CD4-positive, alpha-beta T cell treated with Interferon alpha-2 for 1 hour (primary cell): Measurements from ENCODE around the gene TM2D1.
"Not testable (repeated sequence)": the region's sequence is repeated elsewhere in the genome, so short reads cannot be mapped to it uniquely, and the experiment has no call there.

Source experiments
- DNase-seq, 2 donors: peaks; one replicate each; pipeline ENCODE4 v3.0.0-alpha.2; 2020 to 2022

Gene TM2D1

DNA sequence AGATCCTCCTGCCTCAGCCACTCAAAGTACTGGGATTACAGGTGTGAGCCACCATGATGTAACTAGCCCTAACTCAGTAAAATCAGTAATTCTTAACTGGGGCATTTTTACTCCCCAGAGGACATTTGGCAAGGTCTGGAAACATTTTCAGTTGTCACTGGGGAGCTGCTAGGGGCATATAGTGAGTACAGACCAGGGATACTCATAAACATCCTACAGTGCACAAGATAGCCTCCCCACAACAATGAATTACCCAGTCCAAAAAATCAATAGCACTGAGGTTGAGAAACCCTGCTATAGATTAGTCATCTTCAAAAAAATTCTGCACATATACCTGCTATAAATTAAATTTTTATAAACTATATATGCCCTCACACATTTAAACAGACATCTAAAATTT, 13.0 kb downstream of the TM2D1 start:
- no peak for DNase-seq

GRCh38 chr1:61711257-61711656, 13.7 kb downstream of the TM2D1 start:
- DNase-seq: not testable (repeated sequence)

- DNase-seq: no peak
Observed at GRCh38 chr1:61709908-61710289, 15.0 kb downstream of the TM2D1 start.

GRCh38 chr1:61708953-61709907, 15.7 kb downstream of the TM2D1 start:
- no peak for DNase-seq

GRCh38 chr1:61699911-61700851, 24.8 kb downstream of the TM2D1 start:
- no peak for DNase-seq

DNA sequence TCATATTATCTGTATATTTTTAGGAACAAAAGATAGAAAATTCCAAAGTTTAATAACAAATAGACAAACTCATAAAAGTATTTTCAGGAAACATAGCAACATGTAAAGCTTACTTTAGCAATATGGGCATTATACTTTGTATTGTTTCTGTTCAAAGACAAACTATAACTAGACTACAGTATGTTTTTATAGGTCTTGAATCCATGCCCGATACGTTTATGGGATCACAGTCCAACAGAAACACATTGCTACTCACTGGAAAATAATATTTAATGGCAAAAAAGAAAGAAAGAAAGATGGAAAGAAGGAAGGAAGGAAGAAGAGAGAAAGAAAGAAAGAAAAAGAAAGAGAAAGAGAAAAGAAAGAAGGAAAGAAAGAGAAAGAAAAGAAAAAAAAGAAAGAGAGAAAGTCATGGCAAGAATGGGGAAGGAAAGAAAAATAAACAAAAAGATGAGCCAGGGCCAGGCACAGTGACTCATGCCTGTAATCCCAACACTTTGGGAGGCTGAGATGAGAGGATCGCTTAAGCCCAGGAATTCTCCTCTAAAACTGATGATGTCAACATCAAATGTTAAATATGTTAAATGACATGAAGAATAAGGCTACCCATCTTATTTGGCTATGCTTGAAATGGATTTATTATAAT, 32.7 kb downstream of the TM2D1 start:
- no peak for DNase-seq

DNA sequence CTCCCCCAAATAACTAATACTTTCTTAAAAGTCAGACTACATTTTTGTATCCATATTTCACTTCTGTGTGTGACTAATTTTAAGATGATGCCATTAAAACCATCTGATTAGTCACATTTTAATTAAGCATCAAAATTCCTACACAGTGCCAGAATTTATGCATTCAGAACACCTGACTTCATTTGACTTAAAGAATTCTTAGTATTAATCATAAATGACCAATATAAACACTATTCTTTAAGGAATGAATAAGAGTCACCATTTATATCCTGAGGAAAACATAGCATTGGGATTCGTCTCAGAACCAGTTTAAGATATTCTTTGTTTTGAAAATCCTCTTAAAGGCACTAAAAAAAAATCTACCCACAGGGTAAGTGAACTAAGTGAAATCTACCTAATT, 37.0 kb downstream of the TM2D1 start:
- no peak for DNase-seq

DNA sequence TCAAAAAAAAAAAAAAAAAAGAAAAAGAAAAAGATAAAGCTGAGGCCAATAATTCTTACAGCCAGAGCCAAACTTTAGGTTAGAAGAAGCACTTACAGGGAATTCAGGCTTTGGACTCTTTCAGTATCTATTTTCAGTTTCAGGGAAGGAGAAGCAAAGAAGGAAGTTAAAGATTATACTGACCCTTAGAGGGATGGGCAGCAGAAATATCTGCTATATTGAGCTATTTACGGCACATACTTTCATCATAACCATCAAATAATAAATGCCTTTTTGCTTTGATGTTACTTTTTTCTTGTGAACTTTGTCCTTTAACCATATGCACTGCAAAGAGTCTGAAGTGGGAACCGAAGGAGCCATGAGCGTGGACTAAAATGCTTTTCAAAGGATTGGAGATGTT, 42.0 kb downstream of the TM2D1 start:
- no peak for DNase-seq

- no peak for DNase-seq
Observed at GRCh38 chr1:61680500-61680899, 44.4 kb downstream of the TM2D1 start.

DNA sequence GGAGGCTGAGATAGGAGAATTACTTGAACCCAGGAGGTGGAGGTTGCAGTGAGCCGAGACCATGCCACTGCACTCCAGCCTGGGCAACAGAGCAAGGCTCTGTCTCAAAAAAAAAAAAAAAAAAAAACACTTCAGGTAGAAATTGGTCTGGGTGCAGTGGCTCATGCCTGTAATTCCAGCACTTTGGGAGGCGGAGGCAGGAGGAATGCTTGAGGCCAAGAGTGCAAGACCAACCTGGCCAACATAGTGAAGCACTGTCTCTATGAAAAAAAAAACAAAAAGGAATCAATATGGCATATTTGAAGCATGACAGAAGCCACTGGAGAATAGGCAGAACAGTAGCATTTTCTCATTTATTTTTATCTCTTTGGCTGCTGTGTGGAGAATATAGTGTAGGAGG, 48.1 kb downstream of the TM2D1 start:
- not testable (repeated sequence) for DNase-seq

DNA sequence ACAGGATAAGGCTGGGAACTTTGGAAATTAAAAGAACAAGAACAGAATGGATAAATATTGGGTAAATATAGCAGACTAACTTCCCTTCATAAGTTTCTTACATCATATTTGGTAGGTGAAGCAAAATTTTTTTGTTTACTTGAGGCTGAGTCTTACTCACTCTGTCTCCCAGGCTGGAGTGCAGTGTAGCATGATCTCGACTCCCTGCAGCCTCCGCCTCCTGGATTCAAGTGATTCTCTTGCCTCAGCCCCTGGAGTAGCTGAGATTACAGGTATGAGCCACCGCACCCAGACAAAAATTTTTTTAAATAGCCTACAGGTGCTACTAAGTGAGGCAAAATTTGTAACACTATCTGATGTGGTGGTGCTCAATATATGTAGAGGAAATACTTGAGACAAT, 50.7 kb downstream of the TM2D1 start:
- DNase-seq: no peak

GRCh38 chr1:61672376-61672775, 52.6 kb downstream of the TM2D1 start:
- no peak for DNase-seq

DNA sequence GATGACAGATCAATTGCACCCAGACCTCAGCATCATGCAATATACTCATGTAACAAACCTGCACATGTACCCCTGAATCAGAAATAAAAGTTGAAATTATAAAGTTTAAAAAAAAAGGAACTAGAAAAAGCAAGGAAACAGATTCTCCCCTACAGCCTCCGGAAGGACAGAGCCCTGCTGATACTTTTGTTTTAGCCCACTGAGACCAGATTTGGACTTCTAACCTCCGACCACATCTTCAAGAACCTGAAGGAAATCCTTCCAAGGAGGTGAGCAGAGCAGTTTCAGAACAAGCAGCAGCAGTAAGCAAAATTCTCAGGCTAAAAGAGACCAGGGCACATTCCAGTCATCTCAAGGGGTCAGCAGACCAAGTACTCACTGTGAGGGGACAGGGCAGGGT, 54.5 kb downstream of the TM2D1 start:
- DNase-seq: no peak

GRCh38 chr1:61670016-61670415, 54.9 kb downstream of the TM2D1 start:
- no peak for DNase-seq

GRCh38 chr1:61659061-61659460, 65.9 kb downstream of the TM2D1 start:
- DNase-seq: no peak

GRCh38 chr1:61655453-61655852, 69.5 kb downstream of the TM2D1 start:
- no peak for DNase-seq

- no peak for DNase-seq
Observed at GRCh38 chr1:61654067-61654466, 70.9 kb downstream of the TM2D1 start.

DNA sequence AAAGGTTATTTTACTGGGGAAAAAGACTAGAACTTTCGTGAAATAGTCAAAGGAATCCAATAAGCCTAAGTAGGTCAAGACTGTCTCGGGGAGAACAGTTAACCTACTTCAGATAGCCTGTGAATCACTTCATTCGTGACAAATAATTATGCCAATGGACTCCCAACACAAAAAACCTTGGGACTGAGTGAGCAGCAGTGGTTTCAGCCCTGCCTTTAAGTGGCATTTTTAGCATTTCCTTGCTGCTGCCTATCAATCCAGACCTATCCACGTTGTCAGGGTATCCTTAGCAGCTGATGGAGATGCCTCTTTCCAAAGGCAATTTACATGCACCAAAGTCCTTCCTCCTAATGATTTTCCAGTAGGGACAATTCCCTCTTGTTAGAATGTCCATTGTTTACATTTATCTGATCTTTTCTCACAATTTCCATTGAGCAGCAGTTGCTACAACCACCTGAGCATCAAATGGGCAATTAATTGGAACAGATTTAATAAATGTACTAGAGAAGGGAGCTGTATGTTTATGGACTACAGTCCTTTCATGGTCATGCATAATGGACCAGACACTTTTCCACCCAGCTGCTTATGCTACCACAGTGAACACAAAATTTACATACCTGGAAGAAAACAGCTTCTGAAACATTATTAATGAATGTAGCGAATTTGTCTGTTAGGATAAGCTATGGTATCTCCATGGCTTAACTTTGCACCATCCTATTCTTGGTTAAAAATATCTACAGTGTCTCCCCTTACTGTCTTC, 75.8 kb downstream of the TM2D1 start:
- no peak for DNase-seq

DNA sequence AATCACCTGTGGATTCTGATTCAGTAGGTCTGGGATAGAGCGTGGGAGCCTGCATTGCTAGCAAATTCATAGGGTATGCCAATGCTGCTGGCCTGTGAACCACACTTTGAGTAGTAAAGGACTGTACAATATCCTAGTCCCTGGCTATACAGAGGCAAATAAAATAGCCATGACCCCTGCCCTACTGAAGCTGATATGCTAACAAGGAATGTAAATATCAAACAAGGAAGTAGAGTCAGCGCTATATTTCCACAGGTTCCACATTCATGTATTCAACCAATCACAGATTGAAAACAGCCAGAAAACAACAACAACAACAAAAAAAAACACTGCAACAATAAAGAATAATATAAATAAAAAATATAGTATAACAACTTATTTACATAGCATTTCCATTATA, 77.8 kb downstream of the TM2D1 start:
- DNase-seq: no peak

- no peak for DNase-seq
Observed at GRCh38 chr1:61645476-61645875, 79.5 kb downstream of the TM2D1 start.

GRCh38 chr1:61644303-61644702, 80.6 kb downstream of the TM2D1 start:
- DNase-seq: no peak

- no peak for DNase-seq
Observed at GRCh38 chr1:61642475-61643232, 82.3 kb downstream of the TM2D1 start.
